ENCODE data around the gene ACOT7. TPM values are rescaled to one million over a fixed set of nuclear protein-coding genes. Genes with fewer than 3 reads are reported as not detected.

Gene ACOT7
- total RNA-seq, 4 donors from 2014 or later, result 5.6 to 55.0 (median 31.0) TPM

- H3K36me3 ChIP-seq, result no peaks in the 10 kb centered on the region
- no peak for TF ChIP-seq POLR2A (IDR thresholded peaks at IDR 0.05)
- no peak for TF ChIP-seq CTCF (IDR thresholded peaks at IDR 0.05)
- TF ChIP-seq POLR2AphosphoS5 (IDR thresholded peaks at IDR 0.05), result no peak
- no peak for TF ChIP-seq EP300 (IDR thresholded peaks at IDR 0.05; ENCODE audit: low read depth)
- WGBS, 2 donors (ENCODE audit: low coverage in 1 of 2), result 9% methylated on average over 30 of the region's 99 CpGs; no CpG with 5 or more reads in 1 of the 2 donors
- intact Hi-C loops (cut with DNase I; ENCODE audit: low total_unique reads) (no loop called here), in situ Hi-C loops (cut with MboI; ENCODE audit: low pct_ligation_motif_present in 1 of 4, low pct_unique_long_range_greater_than_20kb in 1 of 4, low sequenced_read_pairs in 3 of 4) (loop anchor here in 1 of 4 donors (25.0 kb wide), 1 partner anchor 188 kb away; the partner anchor contains the start of genes HES3 and ICMT)
- H3K4me3 ChIP-seq, result peak within 1 kb of the TSS in 3 of 4 donors; percentile 5 to 42 (median 28)
- peak within 1 kb of the TSS in 1 of 4 donors; percentile 41 for H3K27ac ChIP-seq
- peaks cover 21 to 61% (median 58%) of the 10 kb centered on the region in 4 donors for H3K4me1 ChIP-seq
- no peak for DNase-seq
- peaks cover 86% of the 10 kb centered on the region for H3K27me3 ChIP-seq
- no peaks in the 10 kb centered on the region for H3K9me3 ChIP-seq
Observed at GRCh38 chr1:6424619-6425593, 31.3 kb upstream of the ACOT7 start, which contains the start of gene ESPN. ESPN (plus strand) TSS chr1:6424776; CDS start chr1:6424956, 180 bp downstream.

GRCh38 chr1:6424000-6424565, 30.5 kb upstream of the ACOT7 start:
- Histone ChIP-seq H3K4me1 (peaks cover 21 to 70% (median 66%) of the 10 kb centered on the region in 4 donors), H3K4me3 (peak overlapping the region in 2 of 4 donors; percentile 28 to 42), H3K27me3 (peaks cover 89% of the 10 kb centered on the region), H3K9me3 (no peaks in the 10 kb centered on the region), H3K27ac (no peak overlapping the region), H3K36me3 (no peaks in the 10 kb centered on the region)
- no peak for DNase-seq
- intact Hi-C loops (cut with DNase I; ENCODE audit: low total_unique reads) (no loop called here), in situ Hi-C loops (cut with MboI; ENCODE audit: low pct_ligation_motif_present in 1 of 4, low pct_unique_long_range_greater_than_20kb in 1 of 4, low sequenced_read_pairs in 3 of 4) (loop anchor here in 1 of 4 donors (25.0 kb wide), 1 partner anchor 187 kb away; the partner anchor contains the start of genes HES3 and ICMT)
- TF ChIP-seq EP300 (IDR thresholded peaks at IDR 0.05; ENCODE audit: low read depth) (no peak), CTCF (IDR thresholded peaks at IDR 0.05) (no peak), POLR2AphosphoS5 (IDR thresholded peaks at IDR 0.05) (no peak), POLR2A (IDR thresholded peaks at IDR 0.05) (no peak)
- 8% methylated on average over 33 of the region's 35 CpGs; no CpG with 5 or more reads in 1 of the 2 donors for WGBS, 2 donors (ENCODE audit: low coverage in 1 of 2)

- Histone ChIP-seq H3K4me1 (peaks cover 23 to 72% (median 72%) of the 10 kb centered on the region in 4 donors), H3K9me3 (no peaks in the 10 kb centered on the region), H3K27ac (no peak overlapping the region), H3K36me3 (no peaks in the 10 kb centered on the region), H3K27me3 (peaks cover 89% of the 10 kb centered on the region), H3K4me3 (no peak overlapping the region)
- in situ Hi-C loops (cut with MboI; ENCODE audit: low pct_ligation_motif_present in 1 of 4, low pct_unique_long_range_greater_than_20kb in 1 of 4, low sequenced_read_pairs in 3 of 4), result loop anchor here in 1 of 4 donors (25.0 kb wide), 1 partner anchor 186 kb away; the partner anchor contains the start of genes HES3 and ICMT
- DNase-seq, result peak; percentile 82
- intact Hi-C loops (cut with DNase I; ENCODE audit: low total_unique reads), result no loop called here
- 5% methylated on average over 23 of the region's 24 CpGs; no CpG with 5 or more reads in 1 of the 2 donors for WGBS, 2 donors (ENCODE audit: low coverage in 1 of 2)
- TF ChIP-seq POLR2AphosphoS5 (IDR thresholded peaks at IDR 0.05) (no peak), CTCF (IDR thresholded peaks at IDR 0.05) (peak; percentile 67 to 82 (median 77))
Observed at GRCh38 chr1:6423321-6423999, 29.9 kb upstream of the ACOT7 start.

All from transverse colon (tissue), 4 donors.